OCI-LY7 (cell line): ENCODE measurements around the gene CDA. TPM values are rescaled to one million over a fixed set of nuclear protein-coding genes. Genes with fewer than 3 reads are reported as not detected.

Experiments
- BruUV-seq: library from RNA; stranded (reverse); fragments of 400-500 nt; replicated peaks from 2 replicates; lab custom pipeline; 2021; lab: Mats Ljungman, UMichigan
- CTCF ChIA-PET: fragments of 300-600 bp; sonication (Branson Sonifier 250); formaldehyde crosslinking; loops from one replicate; lab custom pipeline; 2022; ENCODE audit warnings: antibody characterized with exemption; ENCODE audit not compliant: unreplicated experiment; lab: Charles Lee
- POLR2A ChIA-PET: fragments of 300-600 bp; sonication (Branson Sonifier 250); formaldehyde crosslinking; loops from one replicate; lab custom pipeline; 2022; ENCODE audit warnings: antibody characterized with exemption; lab: Charles Lee
- DNase-seq: peaks from one replicate; pipeline ENCODE4 v3.0.0-alpha.2; 2015; ENCODE audit warnings: low spot score
- H2AFZ ChIP-seq: fragments of 200-600 bp; sonication (generic), shearing (Covaris generic); 2 replicates; pipeline ENCODE4 v1.6.1; 2014; ENCODE audit warnings: mild to moderate bottlenecking, antibody characterized with exemption, low read length, moderate library complexity
- H3K27ac ChIP-seq: fragments of 200-600 bp; sonication (generic); 2 replicates; pipeline ENCODE4 v1.5.1; 2014; ENCODE audit warnings: mixed run types, low read depth, mild to moderate bottlenecking, moderate library complexity, low read length, inconsistent platforms; ENCODE audit not compliant: poor library complexity, severe bottlenecking
- H3K36me3 ChIP-seq: fragments of 200-600 bp; sonication (generic); 2 replicates; pipeline ENCODE4 v1.6.1; 2014; ENCODE audit warnings: mild to moderate bottlenecking, antibody characterized with exemption, low read length, moderate library complexity, mixed read lengths; ENCODE audit not compliant: insufficient read depth
- H3K4me1 ChIP-seq: fragments of 200-600 bp; sonication (generic); 2 replicates; pipeline ENCODE4 v1.5.1; 2014; ENCODE audit warnings: mild to moderate bottlenecking, low read length; ENCODE audit not compliant: insufficient read depth, poor library complexity, severe bottlenecking
- H3K4me2 ChIP-seq: fragments of 200-600 bp; sonication (generic); 2 replicates; pipeline ENCODE4 v1.6.1; 2014; ENCODE audit warnings: mild to moderate bottlenecking, low read length
- H3K4me3 ChIP-seq: fragments of 200-600 bp; sonication (generic); 2 replicates; pipeline ENCODE4 v1.5.1; 2014; ENCODE audit warnings: mild to moderate bottlenecking, low read depth, low read length; ENCODE audit not compliant: poor library complexity, severe bottlenecking
- H3K79me2 ChIP-seq: fragments of 200-600 bp; sonication (generic); 2 replicates; pipeline ENCODE4 v1.6.1; 2016; ENCODE audit warnings: low read depth, mild to moderate bottlenecking, low read length, moderate library complexity, mixed read lengths; ENCODE audit not compliant: insufficient read depth
- H3K9me2 ChIP-seq: fragments of 200-600 bp; sonication (generic); 2 replicates; pipeline ENCODE4 v1.6.1; 2016; ENCODE audit warnings: mild to moderate bottlenecking, low read length, mixed read lengths; ENCODE audit not compliant: insufficient read depth
- H3K9me3 ChIP-seq: fragments of 200-600 bp; sonication (generic); 2 replicates; pipeline ENCODE4 v1.6.1; 2014; ENCODE audit warnings: mild to moderate bottlenecking, mixed run types, low read length, mixed read lengths
- H4K20me1 ChIP-seq: fragments of 200-600 bp; sonication (generic); 2 replicates; pipeline ENCODE4 v1.6.1; 2014; ENCODE audit warnings: mild to moderate bottlenecking, antibody characterized with exemption, low read length, moderate library complexity, mixed read lengths; ENCODE audit not compliant: insufficient read depth
- EZH2phosphoT487 ChIP-seq: fragments of 200-600 bp; sonication (generic); IDR thresholded peaks from 2 replicates; pipeline ENCODE4 v1.6.1; 2018; ENCODE audit warnings: low read depth, borderline replicate concordance, mild to moderate bottlenecking, mixed run types, antibody characterized with exemption, low read length, moderate library complexity, mixed read lengths
- intact Hi-C: fragments of 100-400 bp; cut with micrococcal nuclease; formaldehyde crosslinking; loops from one replicate; pipeline ENCODE4 v1.10.0; 2022; ENCODE audit not compliant: unreplicated experiment
- total RNA-seq, 2 experiments: library from RNA; depleted of rRNA in 1 of 2; stranded (reverse); fragments of >200 nt in 1 of 2; shearing (Covaris generic) in 1 of 2; gene quantifications; 2 replicates each; pipeline ENCODE4 v1.2.3, GENCODE V29; 2014 to 2022
- TF ChIP-seq, protein P1 (sequence below): fragments of 200-600 bp; sonication (generic); conservative IDR thresholded peaks from 2 replicates; pipeline ENCODE4 v1.5.1; 2014; ENCODE audit warnings: mild to moderate bottlenecking, antibody characterized with exemption, low read length, moderate library complexity, mixed read lengths

CDA gene
- total RNA-seq, 2 experiments from 2014 or later: not detected

DNA sequence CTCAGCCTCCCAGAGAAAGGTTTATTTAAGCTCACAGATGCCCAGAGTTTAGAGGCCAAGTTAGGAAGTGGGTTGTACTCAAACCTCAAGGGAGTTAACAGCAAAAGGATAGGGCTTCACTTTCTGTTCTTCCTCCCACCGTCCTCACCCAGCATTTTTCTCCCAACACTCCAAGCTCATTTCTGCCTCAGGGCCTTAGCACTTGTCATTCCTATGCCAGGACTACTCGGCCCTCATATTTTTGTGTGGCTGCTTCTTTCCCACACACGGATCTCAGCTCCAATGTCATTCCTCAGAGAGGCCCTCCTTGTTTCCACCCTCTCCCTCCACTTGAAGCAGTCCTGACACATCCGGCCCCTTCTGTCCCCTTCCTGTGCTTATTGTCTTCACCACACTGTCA is 23.7 kb upstream of the CDA start:
- DNase-seq: no peak
- no TSS peak for BruUV-seq
- Histone ChIP-seq H4K20me1 (no peaks in the 10 kb centered on the region), H2AFZ (no peak overlapping the region), H3K4me1 (no peaks in the 10 kb centered on the region), H3K9me3 (peaks cover 6% of the 10 kb centered on the region; the same call in 1 of the 2 replicates), H3K79me2 (no peaks in the 10 kb centered on the region), H3K27ac (no peak overlapping the region), H3K4me3 (no peak overlapping the region), H3K36me3 (no peaks in the 10 kb centered on the region), H3K9me2 (no peaks in the 10 kb centered on the region), H3K4me2 (no peak overlapping the region)
- intact Hi-C loops: no loop called here
- no peak for TF ChIP-seq EZH2phosphoT487
- TF ChIP-seq, protein P1, sequence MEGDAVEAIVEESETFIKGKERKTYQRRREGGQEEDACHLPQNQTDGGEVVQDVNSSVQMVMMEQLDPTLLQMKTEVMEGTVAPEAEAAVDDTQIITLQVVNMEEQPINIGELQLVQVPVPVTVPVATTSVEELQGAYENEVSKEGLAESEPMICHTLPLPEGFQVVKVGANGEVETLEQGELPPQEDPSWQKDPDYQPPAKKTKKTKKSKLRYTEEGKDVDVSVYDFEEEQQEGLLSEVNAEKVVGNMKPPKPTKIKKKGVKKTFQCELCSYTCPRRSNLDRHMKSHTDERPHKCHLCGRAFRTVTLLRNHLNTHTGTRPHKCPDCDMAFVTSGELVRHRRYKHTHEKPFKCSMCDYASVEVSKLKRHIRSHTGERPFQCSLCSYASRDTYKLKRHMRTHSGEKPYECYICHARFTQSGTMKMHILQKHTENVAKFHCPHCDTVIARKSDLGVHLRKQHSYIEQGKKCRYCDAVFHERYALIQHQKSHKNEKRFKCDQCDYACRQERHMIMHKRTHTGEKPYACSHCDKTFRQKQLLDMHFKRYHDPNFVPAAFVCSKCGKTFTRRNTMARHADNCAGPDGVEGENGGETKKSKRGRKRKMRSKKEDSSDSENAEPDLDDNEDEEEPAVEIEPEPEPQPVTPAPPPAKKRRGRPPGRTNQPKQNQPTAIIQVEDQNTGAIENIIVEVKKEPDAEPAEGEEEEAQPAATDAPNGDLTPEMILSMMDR: no peak
- POLR2A ChIA-PET: interaction anchor here (0.7 kb wide), 1 partner anchor 8 kb away, joined by 3 read pairs; no protein-coding TSS in a partner anchor
- CTCF ChIA-PET: no interaction called here

DNA sequence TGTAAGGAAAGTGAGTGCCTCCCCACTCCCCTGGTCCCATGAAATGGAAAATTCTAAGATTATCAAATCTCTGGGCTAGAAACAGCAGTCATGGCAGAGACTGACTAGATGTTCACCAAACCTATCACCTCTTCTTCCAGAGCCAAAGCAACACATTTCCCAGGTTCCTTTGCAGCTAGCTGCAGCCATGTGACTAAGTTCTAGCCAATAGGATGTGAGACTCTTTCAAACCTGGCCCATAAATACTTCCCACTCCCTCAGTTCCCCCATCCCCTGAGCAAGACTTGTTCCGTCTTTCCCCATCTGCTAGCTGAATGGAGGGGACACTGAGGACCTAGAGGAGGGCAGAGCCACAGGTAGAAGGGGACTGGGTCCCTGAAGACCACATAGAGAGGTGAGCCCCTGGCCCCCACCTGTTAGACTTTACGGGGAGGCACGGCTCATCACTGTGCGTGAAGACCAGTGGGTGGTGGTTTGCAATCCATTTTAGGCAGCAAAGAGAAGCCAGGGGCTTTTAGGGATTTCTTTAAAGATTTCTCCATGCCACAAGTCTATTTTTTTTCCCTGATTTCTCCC is 19.3 kb upstream of the CDA start:
- ChIA-PET CTCF (no interaction called here), POLR2A (no interaction called here)
- H4K20me1 ChIP-seq: no peaks in the 10 kb centered on the region
- peaks cover 6% of the 10 kb centered on the region; the same call in 1 of the 2 replicates for H3K9me3 ChIP-seq
- H3K4me3 ChIP-seq: no peak overlapping the region
- no peak for DNase-seq
- BruUV-seq: no TSS peak
- no peak for TF ChIP-seq EZH2phosphoT487
- TF ChIP-seq, protein P1: no peak
- no peaks in the 10 kb centered on the region for H3K79me2 ChIP-seq
- no peak overlapping the region for H2AFZ ChIP-seq
- no peaks in the 10 kb centered on the region for H3K4me1 ChIP-seq
- H3K36me3 ChIP-seq: no peaks in the 10 kb centered on the region
- no peak overlapping the region for H3K27ac ChIP-seq
- H3K4me2 ChIP-seq: no peak overlapping the region
- intact Hi-C loops: no loop called here
- no peaks in the 10 kb centered on the region for H3K9me2 ChIP-seq

DNA sequence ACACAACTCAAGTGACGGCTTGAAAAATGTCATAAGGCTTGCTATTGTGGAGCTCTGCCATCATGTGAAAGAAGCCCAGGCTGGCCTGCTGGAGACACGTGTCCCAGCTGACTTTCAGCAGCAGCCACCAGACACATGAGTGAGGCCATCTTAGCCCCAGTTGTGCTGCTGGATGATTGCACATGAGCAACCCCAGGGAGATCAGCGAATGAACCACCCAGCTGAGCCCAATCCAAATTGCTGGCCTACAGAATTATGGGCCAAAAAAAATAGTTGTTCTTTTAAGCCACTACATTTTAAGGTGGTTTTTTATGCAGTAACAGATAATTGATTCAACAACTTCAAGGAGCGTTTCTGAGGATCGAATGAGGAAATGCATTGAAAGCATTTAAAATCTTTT is 17.5 kb upstream of the CDA start:
- POLR2A ChIA-PET: no interaction called here
- H3K79me2 ChIP-seq: no peaks in the 10 kb centered on the region
- BruUV-seq: no TSS peak
- intact Hi-C loops: no loop called here
- H3K9me3 ChIP-seq: peaks cover 6% of the 10 kb centered on the region; the same call in 1 of the 2 replicates
- no peak for DNase-seq
- TF ChIP-seq, protein P1: no peak
- TF ChIP-seq EZH2phosphoT487: no peak
- no peaks in the 10 kb centered on the region for H4K20me1 ChIP-seq
- H3K9me2 ChIP-seq: no peaks in the 10 kb centered on the region
- CTCF ChIA-PET: no interaction called here
- no peak overlapping the region for H3K4me3 ChIP-seq
- no peaks in the 10 kb centered on the region for H3K36me3 ChIP-seq
- no peak overlapping the region for H3K4me2 ChIP-seq
- no peak overlapping the region for H3K27ac ChIP-seq
- H2AFZ ChIP-seq: no peak overlapping the region
- H3K4me1 ChIP-seq: no peaks in the 10 kb centered on the region
